Hepatocyte (in vitro differentiated cells): ENCODE results near the gene PTPRU. TPM values are rescaled to one million over a fixed set of nuclear protein-coding genes. Genes with fewer than 3 reads are reported as not detected.

Experiments used
- DNase-seq: peaks from one replicate; pipeline ENCODE4 v3.0.0-alpha.2; 2016; ENCODE audit warnings: low spot score
- H2AFZ ChIP-seq: fragments of 200-600 bp; sonication (generic); 2 replicates; pipeline ENCODE4 v1.6.0; 2016; ENCODE audit warnings: antibody characterized with exemption, mild to moderate bottlenecking
- H3K27ac ChIP-seq: fragments of 200-600 bp; sonication (generic); 2 replicates; pipeline ENCODE4 v1.5.1; 2016; ENCODE audit warnings: mild to moderate bottlenecking
- H3K27me3 ChIP-seq: fragments of 200-600 bp; sonication (generic); 2 replicates; pipeline ENCODE4 v1.6.1; 2016
- H3K36me3 ChIP-seq: fragments of 200-600 bp; sonication (generic); replicated peaks from 2 replicates; pipeline ENCODE4 v1.5.1; 2016; ENCODE audit warnings: low read depth; ENCODE audit not compliant: insufficient read depth
- H3K4me1 ChIP-seq: fragments of 200-600 bp; sonication (generic); 2 replicates; pipeline ENCODE4 v1.5.1; 2016; ENCODE audit warnings: mild to moderate bottlenecking, moderate library complexity; ENCODE audit not compliant: insufficient read depth
- H3K4me2 ChIP-seq: fragments of 200-600 bp; sonication (generic); 2 replicates; pipeline ENCODE4 v1.6.0; 2016
- H3K4me3 ChIP-seq: fragments of 200-600 bp; sonication (generic); 2 replicates; pipeline ENCODE4 v1.5.1; 2016; ENCODE audit warnings: mild to moderate bottlenecking
- H3K79me2 ChIP-seq: fragments of 200-600 bp; sonication (generic); 2 replicates; pipeline ENCODE4 v1.6.0; 2017; ENCODE audit warnings: mild to moderate bottlenecking
- H3K9me2 ChIP-seq: fragments of 200-600 bp; sonication (generic); replicated peaks from 2 replicates; pipeline ENCODE4 v1.6.0; 2017; ENCODE audit warnings: mild to moderate bottlenecking; ENCODE audit not compliant: insufficient read depth
- H3K9me3 ChIP-seq: fragments of 200-600 bp; sonication (generic); 2 replicates; pipeline ENCODE4 v1.5.1; 2016; ENCODE audit warnings: low read depth, mild to moderate bottlenecking
- H4K20me1 ChIP-seq: fragments of 200-600 bp; sonication (generic); 2 replicates; pipeline ENCODE4 v1.6.0; 2016; ENCODE audit warnings: mild to moderate bottlenecking; ENCODE audit not compliant: insufficient read depth, poor library complexity, severe bottlenecking
- EZH2 ChIP-seq: fragments of 200-600 bp; sonication (generic); IDR thresholded peaks from 2 replicates; pipeline ENCODE4 v1.6.1; 2016; ENCODE audit warnings: antibody characterized with exemption, mild to moderate bottlenecking, borderline replicate concordance
- EZH2phosphoT487 ChIP-seq: fragments of 200-600 bp; sonication (generic); IDR thresholded peaks from one replicate; pipeline ENCODE4 v1.6.1; 2018; ENCODE audit warnings: antibody characterized with exemption, mild to moderate bottlenecking, low read depth, moderate library complexity; ENCODE audit not compliant: unreplicated experiment, severe bottlenecking
- WGBS: methylation state at CpG from one replicate; pipeline ENCODE4 v1.1.6; 2016; ENCODE audit warnings: low lambda C conversion rate; ENCODE audit errors: missing lambda C conversion rate; 5-methylcytosine and 5-hydroxymethylcytosine counted together
- polyA plus RNA-seq: library from polyadenylated mRNA; unstranded; fragments of >200 nt; fragmentation: Nextera tagmentation; extraction: Ambion mirVana; gene quantifications from 2 replicates; pipeline ENCODE4 v1.2.1, GENCODE V29; 2016
- total RNA-seq: library from RNA; depleted of rRNA; stranded (reverse); fragments of >200 nt; gene quantifications from 2 replicates; pipeline ENCODE4 v1.2.3, GENCODE V29; 2014
- TF ChIP-seq, protein P1 (sequence below): fragments of 200-600 bp; sonication (generic); IDR thresholded peaks from 2 replicates; pipeline ENCODE4 v1.5.1; 2016; ENCODE audit warnings: antibody characterized with exemption, mild to moderate bottlenecking; ENCODE audit not compliant: poor library complexity

The PTPRU gene
- total and polyA plus RNA-seq, 2 experiments from 2014 or later: 34.3 to 38.7 TPM

DNA sequence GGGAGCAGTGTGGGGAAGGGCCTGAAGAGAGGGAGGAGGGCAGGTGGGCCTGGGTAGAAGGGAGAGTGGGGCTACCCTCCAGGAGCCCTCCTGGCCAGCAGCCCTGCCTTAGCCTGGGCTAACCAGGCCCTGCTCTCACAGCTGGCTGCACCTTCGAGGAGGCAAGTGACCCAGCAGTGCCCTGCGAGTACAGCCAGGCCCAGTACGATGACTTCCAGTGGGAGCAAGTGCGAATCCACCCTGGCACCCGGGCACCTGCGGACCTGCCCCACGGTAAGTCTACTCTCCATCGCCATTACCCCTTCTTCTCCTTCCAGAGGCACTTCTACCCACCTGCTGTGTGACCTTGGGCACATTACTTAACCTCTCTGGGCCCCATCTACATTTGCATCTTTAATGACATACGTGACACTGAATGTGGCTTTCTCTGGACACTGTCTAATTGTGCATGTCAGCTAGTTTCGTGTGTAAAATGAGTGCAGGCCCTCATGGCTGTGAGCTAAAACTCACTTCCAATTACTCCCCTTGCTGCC is 18.9 kb downstream of the PTPRU start:
- Histone ChIP-seq H3K4me1 (peaks cover 19% of the 10 kb centered on the region), H3K36me3 (no peaks in the 10 kb centered on the region), H3K79me2 (peaks cover 7% of the 10 kb centered on the region), H3K4me3 (no peak overlapping the region), H3K4me2 (no peak overlapping the region), H2AFZ (no peak overlapping the region), H3K27ac (no peak overlapping the region), H4K20me1 (no peaks in the 10 kb centered on the region), H3K9me2 (no peaks in the 10 kb centered on the region), H3K27me3 (no peaks in the 10 kb centered on the region), H3K9me3 (no peaks in the 10 kb centered on the region)
- 97% methylated on average over 10 of the region's 10 CpGs for WGBS
- TF ChIP-seq, protein P1, sequence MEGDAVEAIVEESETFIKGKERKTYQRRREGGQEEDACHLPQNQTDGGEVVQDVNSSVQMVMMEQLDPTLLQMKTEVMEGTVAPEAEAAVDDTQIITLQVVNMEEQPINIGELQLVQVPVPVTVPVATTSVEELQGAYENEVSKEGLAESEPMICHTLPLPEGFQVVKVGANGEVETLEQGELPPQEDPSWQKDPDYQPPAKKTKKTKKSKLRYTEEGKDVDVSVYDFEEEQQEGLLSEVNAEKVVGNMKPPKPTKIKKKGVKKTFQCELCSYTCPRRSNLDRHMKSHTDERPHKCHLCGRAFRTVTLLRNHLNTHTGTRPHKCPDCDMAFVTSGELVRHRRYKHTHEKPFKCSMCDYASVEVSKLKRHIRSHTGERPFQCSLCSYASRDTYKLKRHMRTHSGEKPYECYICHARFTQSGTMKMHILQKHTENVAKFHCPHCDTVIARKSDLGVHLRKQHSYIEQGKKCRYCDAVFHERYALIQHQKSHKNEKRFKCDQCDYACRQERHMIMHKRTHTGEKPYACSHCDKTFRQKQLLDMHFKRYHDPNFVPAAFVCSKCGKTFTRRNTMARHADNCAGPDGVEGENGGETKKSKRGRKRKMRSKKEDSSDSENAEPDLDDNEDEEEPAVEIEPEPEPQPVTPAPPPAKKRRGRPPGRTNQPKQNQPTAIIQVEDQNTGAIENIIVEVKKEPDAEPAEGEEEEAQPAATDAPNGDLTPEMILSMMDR: no peak
- TF ChIP-seq EZH2: no peak
- no peak for DNase-seq

GRCh38 chr1:29256394-29256793 is 20.1 kb downstream of the PTPRU start:
- Histone ChIP-seq H3K79me2 (peaks cover 2% of the 10 kb centered on the region), H3K4me1 (peaks cover 19% of the 10 kb centered on the region), H3K36me3 (no peaks in the 10 kb centered on the region), H3K4me3 (no peak overlapping the region), H3K27ac (no peak overlapping the region), H2AFZ (no peak overlapping the region), H3K4me2 (no peak overlapping the region), H3K27me3 (no peaks in the 10 kb centered on the region), H3K9me2 (no peaks in the 10 kb centered on the region), H3K9me3 (no peaks in the 10 kb centered on the region), H4K20me1 (no peaks in the 10 kb centered on the region)
- no peak for DNase-seq
- TF ChIP-seq EZH2phosphoT487: no peak
- TF ChIP-seq EZH2: no peak
- TF ChIP-seq, protein P1: no peak
- WGBS: 86% methylated on average over 5 of the region's 5 CpGs

GRCh38 chr1:29256979-29257804 is 20.9 kb downstream of the PTPRU start:
- Histone ChIP-seq H3K36me3 (no peaks in the 10 kb centered on the region), H4K20me1 (no peaks in the 10 kb centered on the region), H3K27me3 (no peaks in the 10 kb centered on the region), H3K4me3 (no peak overlapping the region), H3K4me2 (no peak overlapping the region), H3K9me2 (no peaks in the 10 kb centered on the region), H3K27ac (no peak overlapping the region), H3K4me1 (peaks cover 19% of the 10 kb centered on the region), H3K79me2 (peaks cover 2% of the 10 kb centered on the region), H3K9me3 (no peaks in the 10 kb centered on the region), H2AFZ (no peak overlapping the region)
- no peak for DNase-seq
- TF ChIP-seq EZH2 (no peak), EZH2phosphoT487 (no peak)
- TF ChIP-seq, protein P1: no peak
- WGBS: 38% methylated on average over 11 of the region's 11 CpGs
